HCT116 (cell line): ENCODE results near the gene EFHD1. TPM values are rescaled to one million over a fixed set of nuclear protein-coding genes. Genes with fewer than 3 reads are reported as not detected.

Source experiments
- ATAC-seq: fragments of 200-7000 bp; cut with Tn5 transposase; 2 replicates; pipeline ENCODE4 v1.9.1; 2020; ENCODE audit warnings: mild to moderate bottlenecking, moderate library complexity
- BruUV-seq: library from RNA; stranded (reverse); fragments of 400-500 nt; replicated peaks from 2 replicates; lab custom pipeline; 2021; lab: Mats Ljungman, UMichigan
- CTCF ChIA-PET: fragments of 300-600 bp; sonication (Branson Sonifier 250); formaldehyde crosslinking; loops from one replicate; lab custom pipeline; 2021; ENCODE audit warnings: antibody characterized with exemption; lab: Charles Lee
- POLR2A ChIA-PET: fragments of 300-600, 350-600 bp; sonication (Branson Sonifier 250); formaldehyde crosslinking; loops from one replicate; lab custom pipeline; 2021; ENCODE audit warnings: antibody characterized with exemption; lab: Charles Lee
- RAD21 ChIA-PET, 2 experiments: fragments of 300-600 bp; sonication (Branson Sonifier 250); formaldehyde crosslinking; loops; one replicate each; lab custom pipeline; 2023; ENCODE audit warnings: low total read pairs in 2 of 2; ENCODE audit not compliant: uncharacterized antibody in 2 of 2, unreplicated experiment in 2 of 2, low non-redundant PET in 1 of 2; lab: Charles Lee
- DNase-seq: peaks from one replicate; pipeline ENCODE4 v3.0.0-alpha.2; 2010; ENCODE audit warnings: low read depth, low spot score
- H2AFZ ChIP-seq: fragments of 200-600 bp; shearing (Covaris generic), sonication (generic); 2 replicates; pipeline ENCODE4 v1.6.1; 2017; ENCODE audit warnings: low read depth, mixed run types, mixed read lengths, antibody characterized with exemption, low read length; ENCODE audit not compliant: poor library complexity, severe bottlenecking
- H3K27ac ChIP-seq: 2 replicates; pipeline ENCODE4 v1.5.1; 2012; ENCODE audit warnings: low read depth, low read length
- H3K27me3 ChIP-seq: fragments of 200-600 bp; sonication (generic); 2 replicates; pipeline ENCODE4 v1.6.1; 2016; ENCODE audit warnings: mixed run types, low read length, mixed read lengths; ENCODE audit not compliant: insufficient read depth
- H3K36me3 ChIP-seq, 2 experiments: fragments of 200-500 bp in 1 of 2; fragments of 200-600 bp in 1 of 2; sonication (Bioruptor generic) in 1 of 2; sonication (generic) in 1 of 2; 2 replicates each; pipeline versions ENCODE4 v1.5.1 to v1.6.1; 2014 to 2016; ENCODE audit warnings: low read length in 2 of 2, inconsistent platforms in 1 of 2, mixed read lengths in 1 of 2, mixed run types in 1 of 2; ENCODE audit not compliant: insufficient read depth in 2 of 2, control insufficient read depth in 1 of 2
- H3K4me1 ChIP-seq, 2 experiments: fragments of 200-600 bp in 1 of 2; sonication (generic) in 1 of 2; 2 replicates each; pipeline versions ENCODE4 v1.5.1 to v1.6.1; 2012 to 2017; ENCODE audit warnings: low read length in 2 of 2, inconsistent platforms in 1 of 2, mild to moderate bottlenecking in 1 of 2, mixed read lengths in 1 of 2, mixed run types in 1 of 2, moderate library complexity in 1 of 2; ENCODE audit not compliant: insufficient read depth in 2 of 2, control insufficient read depth in 1 of 2
- H3K4me2 ChIP-seq: fragments of 200-600 bp; sonication (generic); 2 replicates; pipeline ENCODE4 v1.6.1; 2017; ENCODE audit warnings: mixed run types, low read length, mixed read lengths
- H3K4me3 ChIP-seq, 2 experiments: fragments of 200-600 bp in 1 of 2; sonication (generic) in 1 of 2; replicated peaks in 1 of 2; 2 replicates each; pipeline ENCODE4 v1.5.1; 2011 to 2016; ENCODE audit warnings: low read length in 2 of 2, control low read depth in 1 of 2, low read depth in 1 of 2, mild to moderate bottlenecking in 1 of 2, mixed read lengths in 1 of 2, mixed run types in 1 of 2
- H3K79me2 ChIP-seq: fragments of 200-600 bp; sonication (generic); 2 replicates; pipeline ENCODE4 v1.6.1; 2017; ENCODE audit warnings: mild to moderate bottlenecking, mixed run types, low read length, moderate library complexity, mixed read lengths; ENCODE audit not compliant: insufficient read depth
- H3K9ac ChIP-seq: fragments of 200-600 bp; sonication (generic); 2 replicates; pipeline ENCODE4 v1.6.1; 2016; ENCODE audit warnings: low read length, mixed read lengths
- H3K9me2 ChIP-seq: fragments of 200-600 bp; sonication (generic), shearing (Covaris generic); 2 replicates; pipeline ENCODE4 v1.6.1; 2017; ENCODE audit warnings: mixed run types, mild to moderate bottlenecking, moderate library complexity; ENCODE audit not compliant: insufficient read depth
- H3K9me3 ChIP-seq, 2 experiments: fragments of 200-500 bp in 1 of 2; fragments of 200-600 bp in 1 of 2; sonication (Bioruptor generic) in 1 of 2; sonication (generic) in 1 of 2; 2 replicates each; pipeline ENCODE4 v1.6.1; 2014 to 2017; ENCODE audit warnings: low read length in 2 of 2, mixed read lengths in 2 of 2, inconsistent platforms in 1 of 2, low read depth in 1 of 2, mild to moderate bottlenecking in 1 of 2, mixed run types in 1 of 2, moderate library complexity in 1 of 2; ENCODE audit not compliant: control insufficient read depth in 1 of 2, insufficient read depth in 1 of 2
- H4K20me1 ChIP-seq: fragments of 200-600 bp; sonication (generic), shearing (Covaris generic); 2 replicates; pipeline ENCODE4 v1.6.1; 2017; ENCODE audit warnings: mixed run types, mild to moderate bottlenecking, moderate library complexity; ENCODE audit not compliant: insufficient read depth
- ATF3 ChIP-seq: IDR thresholded peaks from 2 replicates; pipeline ENCODE4 v1.6.1; 2012
- CEBPB ChIP-seq: IDR thresholded peaks from 2 replicates; pipeline ENCODE4 v1.6.1; 2012; ENCODE audit warnings: low read depth
- CTCF ChIP-seq, 3 experiments: fragments of 200-600 bp in 1 of 3; sonication (generic) in 1 of 3; IDR thresholded peaks in 2 of 3; conservative IDR thresholded peaks in 1 of 3; 2 replicates each; pipeline ENCODE4 v1.5.1; 2012 to 2017; ENCODE audit warnings: low read depth in 2 of 3, low read length in 2 of 3, antibody characterized with exemption in 1 of 3, borderline replicate concordance in 1 of 3, control low read depth in 1 of 3, mild to moderate bottlenecking in 1 of 3, mixed read lengths in 1 of 3, mixed run types in 1 of 3, moderate library complexity in 1 of 3; ENCODE audit not compliant: insufficient read depth in 1 of 3
- EGR1 ChIP-seq: IDR thresholded peaks from 2 replicates; pipeline ENCODE4 v1.6.1; 2012; ENCODE audit warnings: low read depth
- ELF1 ChIP-seq: IDR thresholded peaks from 2 replicates; pipeline ENCODE4 v1.6.1; 2012; ENCODE audit warnings: low read depth, borderline replicate concordance
- EZH2 ChIP-seq: fragments of 200-600 bp; sonication (generic); IDR thresholded peaks from 2 replicates; pipeline ENCODE4 v1.6.1; 2017; ENCODE audit warnings: antibody characterized with exemption, mixed run types
- FOSL1 ChIP-seq: IDR thresholded peaks from 2 replicates; pipeline ENCODE4 v1.6.1; 2012; ENCODE audit warnings: low read depth
- JUND ChIP-seq: IDR thresholded peaks from 2 replicates; pipeline ENCODE4 v1.6.1; 2012
- MAX ChIP-seq: IDR thresholded peaks from 2 replicates; pipeline ENCODE4 v1.6.1; 2012
- POLR2AphosphoS5 ChIP-seq: IDR thresholded peaks from 2 replicates; pipeline ENCODE4 v1.6.1; 2011; ENCODE audit warnings: mild to moderate bottlenecking, low read depth, low read length, moderate library complexity
- RAD21 ChIP-seq: IDR thresholded peaks from 2 replicates; pipeline ENCODE4 v1.6.1; 2012; ENCODE audit warnings: low read depth, mild to moderate bottlenecking
- REST ChIP-seq: IDR thresholded peaks from 2 replicates; pipeline ENCODE4 v1.6.1; 2012; ENCODE audit warnings: low read depth
- SIN3A ChIP-seq: IDR thresholded peaks from 2 replicates; pipeline ENCODE4 v1.6.1; 2012; ENCODE audit warnings: low read depth
- SP1 ChIP-seq: IDR thresholded peaks from 2 replicates; pipeline ENCODE4 v1.6.1; 2012; ENCODE audit warnings: low read depth
- SRF ChIP-seq: IDR thresholded peaks from 2 replicates; pipeline ENCODE4 v1.6.1; 2012; ENCODE audit warnings: low read depth
- TCF7L2 ChIP-seq: IDR thresholded peaks from 2 replicates; pipeline ENCODE4 v1.7.0; 2011; ENCODE audit warnings: borderline replicate concordance, inconsistent platforms; ENCODE audit not compliant: insufficient read depth, insufficient read length; ENCODE audit errors: extremely low read depth
- YY1 ChIP-seq: IDR thresholded peaks from 2 replicates; pipeline ENCODE4 v1.6.1; 2011; ENCODE audit warnings: low read length, low read depth, moderate library complexity, mild to moderate bottlenecking; ENCODE audit not compliant: insufficient replicate concordance; ENCODE audit errors: extremely low read depth
- ZBTB33 ChIP-seq: IDR thresholded peaks from 2 replicates; pipeline ENCODE4 v1.6.1; 2011; ENCODE audit warnings: mild to moderate bottlenecking, low read length, moderate library complexity; ENCODE audit not compliant: insufficient replicate concordance; ENCODE audit errors: extremely low read depth
- ZFX ChIP-seq: fragments of 450-650 bp; IDR thresholded peaks from 2 replicates; pipeline ENCODE4 v1.6.1; 2017
- ZNF274 ChIP-seq: fragments of 200-500 bp; sonication (Bioruptor generic); IDR thresholded peaks from 2 replicates; pipeline ENCODE4 v1.6.1; 2014; ENCODE audit warnings: mild to moderate bottlenecking, low read depth, low read length, inconsistent platforms
- intact Hi-C: fragments of 100-400 bp; cut with micrococcal nuclease; formaldehyde crosslinking; loops from 2 replicates; pipeline ENCODE4 v1.10.0; 2022
- total RNA-seq: library from RNA; stranded (reverse); gene quantifications from one replicate; pipeline ENCODE4 v1.2.1, GENCODE V29; 2021; ENCODE audit not compliant: unreplicated experiment

EFHD1 gene
- total RNA-seq, 1 experiment from 2014 or later: 0.52 TPM

GRCh38 chr2:232667989-232668583 is 34.7 kb downstream of the EFHD1 start:
- POLR2A ChIA-PET: no interaction called here
- BruUV-seq: no TSS peak
- H3K9ac ChIP-seq: no peak overlapping the region
- ATAC-seq (no peak), DNase-seq (no peak)
- no peaks in the 10 kb centered on the region for H3K9me2 ChIP-seq
- H4K20me1 ChIP-seq: no peaks in the 10 kb centered on the region
- H2AFZ ChIP-seq: no peak overlapping the region
- H3K4me2 ChIP-seq: no peak overlapping the region
- H3K79me2 ChIP-seq: no peaks in the 10 kb centered on the region
- no peaks in the 10 kb centered on the region for H3K36me3 ChIP-seq
- RAD21 ChIA-PET: no interaction called here
- no peaks in the 10 kb centered on the region for H3K27me3 ChIP-seq
- no peak overlapping the region for H3K4me3 ChIP-seq
- TF ChIP-seq CTCF (IDR thresholded peaks at IDR 0.05 in 2 of 3, conservative IDR thresholded peaks at IDR 0.05 in 1 of 3; ENCODE audit: borderline replicate concordance in 1 of 3, insufficient read depth in 1 of 3, low read depth in 2 of 3, low read length in 2 of 3): no peak
- no peak for TF ChIP-seq ZBTB33
- no peak for TF ChIP-seq ZFX
- TF ChIP-seq REST: no peak
- TF ChIP-seq FOSL1: no peak
- no peak for TF ChIP-seq CEBPB
- no peak for TF ChIP-seq JUND
- TF ChIP-seq POLR2AphosphoS5: no peak
- TF ChIP-seq ZNF274: no peak
- no peak for TF ChIP-seq SIN3A
- TF ChIP-seq RAD21: no peak
- TF ChIP-seq TCF7L2: no peak
- TF ChIP-seq SRF: no peak
- no peak for TF ChIP-seq YY1
- no peak for TF ChIP-seq ATF3
- TF ChIP-seq SP1: no peak
- TF ChIP-seq ELF1: no peak
- TF ChIP-seq MAX: no peak
- no peak for TF ChIP-seq EZH2
- TF ChIP-seq EGR1: no peak
- no peaks in the 10 kb centered on the region for H3K9me3 ChIP-seq
- intact Hi-C loops: loop anchor here (2.0 kb wide), 1 partner anchor 61 kb away; no protein-coding TSS in a partner anchor
- CTCF ChIA-PET: no interaction called here
- H3K27ac ChIP-seq: no peak overlapping the region
- H3K4me1 ChIP-seq: no peaks in the 10 kb centered on the region
